Mammary epithelial cell (primary cell): ENCODE data around the gene PTRHD1.
"Not testable (repeated sequence)": the region's sequence is repeated elsewhere in the genome, so short reads cannot be mapped to it uniquely, and the experiment has no call there.

Source experiments
- EZH2 ChIP-seq: IDR thresholded peaks from 2 replicates; pipeline ENCODE4 v1.6.1; 2012; ENCODE audit warnings: low read length, inconsistent platforms, borderline replicate concordance
- TF ChIP-seq, protein P1 (sequence below), 2 donors: IDR thresholded peaks in 1 of 2; conservative IDR thresholded peaks in 1 of 2; 2 replicates each; pipeline ENCODE4 v1.5.1; 2011 to 2012; ENCODE audit warnings: inconsistent platforms in 2 of 2, low read length in 2 of 2, mild to moderate bottlenecking in 2 of 2, control low read depth in 1 of 2, low read depth in 1 of 2; ENCODE audit not compliant: insufficient read depth in 1 of 2; ENCODE audit errors: extremely low read depth in 1 of 2

DNA sequence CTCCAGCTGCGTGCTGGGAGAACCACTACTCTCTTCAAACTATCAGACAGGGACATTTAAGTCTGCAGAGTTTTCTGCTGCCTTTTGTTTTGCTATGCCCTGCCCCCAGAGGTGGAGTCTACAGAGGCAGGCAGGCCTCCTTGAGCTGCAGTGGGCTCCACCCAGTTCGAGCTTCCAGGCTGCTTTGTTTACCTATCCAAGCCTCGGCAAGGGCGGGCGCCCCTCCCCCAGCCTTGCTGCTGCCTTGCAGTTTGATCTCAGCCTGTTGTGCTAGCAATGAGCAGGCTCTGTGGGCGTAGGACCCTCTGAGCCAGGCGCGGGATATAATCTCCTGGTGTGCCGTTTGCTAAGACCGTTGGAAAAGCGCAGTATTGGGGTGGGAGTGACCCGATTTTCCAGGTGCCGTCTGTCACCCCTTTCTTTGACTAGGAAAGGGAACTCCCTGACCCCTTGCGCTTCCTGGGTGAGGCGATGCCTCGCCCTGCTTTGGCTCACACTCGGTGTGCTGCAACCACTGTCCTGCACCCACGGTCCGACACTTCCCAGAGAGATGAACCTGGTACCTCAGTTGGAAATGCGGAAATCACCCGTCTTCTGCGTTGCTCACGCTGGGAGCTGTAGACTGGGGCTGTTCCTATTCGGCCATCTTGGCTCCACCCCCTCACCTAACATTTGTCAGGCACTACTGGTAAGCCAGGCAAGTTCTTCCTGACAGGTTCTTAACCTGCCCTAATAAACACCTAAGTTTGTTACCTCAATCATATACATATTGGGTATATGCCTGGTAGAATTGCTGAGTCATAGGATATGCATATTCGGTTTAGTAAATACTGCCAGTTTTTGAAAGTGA, 12.8 kb upstream of the PTRHD1 start:
- TF ChIP-seq, protein P1, sequence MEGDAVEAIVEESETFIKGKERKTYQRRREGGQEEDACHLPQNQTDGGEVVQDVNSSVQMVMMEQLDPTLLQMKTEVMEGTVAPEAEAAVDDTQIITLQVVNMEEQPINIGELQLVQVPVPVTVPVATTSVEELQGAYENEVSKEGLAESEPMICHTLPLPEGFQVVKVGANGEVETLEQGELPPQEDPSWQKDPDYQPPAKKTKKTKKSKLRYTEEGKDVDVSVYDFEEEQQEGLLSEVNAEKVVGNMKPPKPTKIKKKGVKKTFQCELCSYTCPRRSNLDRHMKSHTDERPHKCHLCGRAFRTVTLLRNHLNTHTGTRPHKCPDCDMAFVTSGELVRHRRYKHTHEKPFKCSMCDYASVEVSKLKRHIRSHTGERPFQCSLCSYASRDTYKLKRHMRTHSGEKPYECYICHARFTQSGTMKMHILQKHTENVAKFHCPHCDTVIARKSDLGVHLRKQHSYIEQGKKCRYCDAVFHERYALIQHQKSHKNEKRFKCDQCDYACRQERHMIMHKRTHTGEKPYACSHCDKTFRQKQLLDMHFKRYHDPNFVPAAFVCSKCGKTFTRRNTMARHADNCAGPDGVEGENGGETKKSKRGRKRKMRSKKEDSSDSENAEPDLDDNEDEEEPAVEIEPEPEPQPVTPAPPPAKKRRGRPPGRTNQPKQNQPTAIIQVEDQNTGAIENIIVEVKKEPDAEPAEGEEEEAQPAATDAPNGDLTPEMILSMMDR (conservative IDR thresholded peaks at IDR 0.05 in 1 of 2, IDR thresholded peaks at IDR 0.05 in 1 of 2; ENCODE audit: extremely low read depth in 1 of 2, insufficient read depth in 1 of 2, low read depth in 1 of 2, low read length in 2 of 2) = not testable (repeated sequence)
- not testable (repeated sequence) for TF ChIP-seq EZH2
